Measurements from ENCODE around the gene CIDEA.
"Not testable (repeated sequence)": the region's sequence is repeated elsewhere in the genome, so short reads cannot be mapped to it uniquely, and the experiment has no call there.

The CIDEA gene

DNA sequence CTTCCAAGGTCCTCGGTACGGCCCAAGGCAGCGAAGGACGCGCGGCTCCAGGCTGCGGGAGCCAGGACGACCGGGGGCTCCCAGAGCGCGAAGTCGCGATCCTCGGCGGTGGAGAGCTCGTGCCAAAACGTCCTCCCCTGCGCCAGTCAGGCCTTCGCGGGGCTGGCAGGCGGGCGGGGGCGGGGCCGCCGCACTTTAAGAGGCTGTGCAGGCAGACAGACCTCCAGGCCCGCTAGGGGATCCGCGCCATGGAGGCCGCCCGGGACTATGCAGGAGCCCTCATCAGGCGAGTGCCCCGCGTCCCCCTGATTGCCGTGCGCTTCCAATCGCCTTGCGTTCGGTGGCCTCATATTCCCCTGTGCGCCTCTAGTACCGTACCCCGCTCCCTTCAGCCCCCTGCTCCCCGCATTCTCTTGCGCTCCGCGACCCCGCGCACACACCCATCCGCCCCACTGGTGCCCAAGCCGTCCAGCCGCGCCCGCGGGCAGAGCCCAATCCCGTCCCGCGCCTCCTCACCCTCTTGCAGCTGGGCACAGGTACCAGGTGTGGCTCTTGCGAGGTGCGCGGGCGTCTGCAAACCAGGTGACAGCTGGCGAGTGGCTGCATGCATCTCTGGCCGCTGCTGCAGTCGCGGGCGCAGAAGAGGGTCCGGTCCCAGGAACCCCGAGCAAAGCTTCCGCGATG, at the start of gene CIDEA:
CIDEA (plus strand) TSS at position 226 of the 684 bp plus-strand sequence; CDS start at position 249, 23 bp downstream.
- peak; percentile 79 for DNase-seq (ENCODE audit: low spot score)

- DNase-seq (ENCODE audit: low spot score) = not testable (repeated sequence)
Measured at GRCh38 chr18:12208296-12209153, 45.6 kb upstream of the CIDEA start.

DNA sequence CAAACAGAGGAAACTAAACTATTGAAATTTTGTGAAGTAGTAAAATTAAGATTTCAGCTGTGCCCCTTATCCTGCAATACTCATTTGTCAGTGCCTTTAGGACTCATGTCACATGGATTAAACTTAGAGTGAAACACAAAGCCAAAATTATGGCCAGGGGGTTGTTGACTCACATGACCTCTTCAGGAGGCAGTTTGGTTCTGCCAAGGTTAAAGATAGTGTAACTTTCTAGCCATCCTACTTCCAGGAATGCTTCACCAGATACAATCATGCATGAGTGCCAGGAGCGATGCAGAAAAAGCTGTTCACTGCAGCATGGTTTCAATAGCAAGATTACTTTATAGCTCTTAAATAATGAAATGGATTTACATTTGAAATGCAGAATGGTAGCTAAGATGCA, 41.9 kb upstream of the CIDEA start:
- DNase-seq (ENCODE audit: low spot score) = not testable (repeated sequence)

GRCh38 chr18:12214296-12215005, 39.7 kb upstream of the CIDEA start:
- not testable (repeated sequence) for DNase-seq (ENCODE audit: low spot score)

GRCh38 chr18:12216471-12216870, 37.7 kb upstream of the CIDEA start:
- not testable (repeated sequence) for DNase-seq (ENCODE audit: low spot score)

GRCh38 chr18:12218603-12219002, 35.6 kb upstream of the CIDEA start:
- not testable (repeated sequence) for DNase-seq (ENCODE audit: low spot score)

- DNase-seq (ENCODE audit: low spot score) = not testable (repeated sequence)
Measured at GRCh38 chr18:12222041-12222440, 32.1 kb upstream of the CIDEA start.

GRCh38 chr18:12223326-12223725, 30.8 kb upstream of the CIDEA start:
- not testable (repeated sequence) for DNase-seq (ENCODE audit: low spot score)

GRCh38 chr18:12226807-12227206, 27.4 kb upstream of the CIDEA start:
- DNase-seq (ENCODE audit: low spot score) = not testable (repeated sequence)

DNA sequence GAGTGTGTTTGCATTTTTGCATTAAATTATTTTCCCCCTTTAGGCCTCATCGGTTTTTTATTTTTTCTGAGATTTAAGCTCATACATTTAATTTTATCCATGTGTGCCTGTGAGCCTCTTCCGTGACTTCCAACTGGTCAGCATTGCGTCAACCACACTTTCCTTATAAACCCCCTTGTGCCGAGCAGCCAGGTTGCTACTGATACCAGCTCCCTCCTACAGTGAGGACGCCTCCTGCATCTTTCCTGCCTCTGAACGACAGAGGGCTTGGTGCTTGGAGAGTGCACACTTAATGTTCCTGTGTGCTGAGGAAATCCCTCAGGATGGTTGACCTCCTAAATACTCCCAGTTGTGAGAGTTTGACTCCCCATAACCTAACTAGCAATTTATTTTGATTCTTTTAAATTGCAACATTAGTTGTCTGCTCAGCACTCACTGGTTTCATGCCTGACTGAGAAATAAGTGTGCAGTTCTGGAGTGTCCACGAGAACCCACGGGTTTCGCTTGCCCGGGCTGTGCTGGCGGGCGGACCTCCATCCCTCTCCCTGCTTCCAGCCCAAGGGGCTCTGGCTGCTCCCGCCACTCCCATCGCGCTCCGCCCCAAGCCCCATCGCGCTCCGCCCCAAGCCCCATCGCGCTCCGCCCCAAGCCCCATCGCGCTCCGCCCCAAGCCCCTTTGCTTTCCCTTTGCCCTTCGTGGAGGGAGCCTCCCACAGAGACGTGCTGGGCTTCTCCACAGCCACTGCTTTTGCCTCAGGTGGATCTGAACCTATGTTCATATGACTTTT, 26.6 kb upstream of the CIDEA start:
- not testable (repeated sequence) for DNase-seq (ENCODE audit: low spot score)

DNA sequence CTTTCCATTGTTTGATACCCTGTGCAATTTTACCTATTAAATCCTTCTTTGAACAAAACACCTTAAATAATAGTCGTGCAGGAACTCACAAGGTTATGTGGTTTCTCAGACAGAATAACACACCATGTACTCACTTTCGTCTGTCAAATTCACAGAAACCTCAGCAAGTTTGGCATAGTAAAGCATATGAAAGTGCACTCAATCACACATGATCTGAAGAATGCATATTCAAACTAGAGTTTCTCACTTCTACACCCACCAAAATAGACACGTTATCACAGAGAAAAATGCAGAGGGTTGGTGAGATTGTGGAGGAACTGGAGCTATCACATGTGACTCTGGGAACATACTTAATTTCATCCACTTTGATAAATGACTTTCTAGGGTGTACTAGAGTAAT, 25.9 kb upstream of the CIDEA start:
- DNase-seq (ENCODE audit: low spot score) = not testable (repeated sequence)

GRCh38 chr18:12230561-12230960, 23.6 kb upstream of the CIDEA start:
- DNase-seq (ENCODE audit: low spot score) = not testable (repeated sequence)

DNA sequence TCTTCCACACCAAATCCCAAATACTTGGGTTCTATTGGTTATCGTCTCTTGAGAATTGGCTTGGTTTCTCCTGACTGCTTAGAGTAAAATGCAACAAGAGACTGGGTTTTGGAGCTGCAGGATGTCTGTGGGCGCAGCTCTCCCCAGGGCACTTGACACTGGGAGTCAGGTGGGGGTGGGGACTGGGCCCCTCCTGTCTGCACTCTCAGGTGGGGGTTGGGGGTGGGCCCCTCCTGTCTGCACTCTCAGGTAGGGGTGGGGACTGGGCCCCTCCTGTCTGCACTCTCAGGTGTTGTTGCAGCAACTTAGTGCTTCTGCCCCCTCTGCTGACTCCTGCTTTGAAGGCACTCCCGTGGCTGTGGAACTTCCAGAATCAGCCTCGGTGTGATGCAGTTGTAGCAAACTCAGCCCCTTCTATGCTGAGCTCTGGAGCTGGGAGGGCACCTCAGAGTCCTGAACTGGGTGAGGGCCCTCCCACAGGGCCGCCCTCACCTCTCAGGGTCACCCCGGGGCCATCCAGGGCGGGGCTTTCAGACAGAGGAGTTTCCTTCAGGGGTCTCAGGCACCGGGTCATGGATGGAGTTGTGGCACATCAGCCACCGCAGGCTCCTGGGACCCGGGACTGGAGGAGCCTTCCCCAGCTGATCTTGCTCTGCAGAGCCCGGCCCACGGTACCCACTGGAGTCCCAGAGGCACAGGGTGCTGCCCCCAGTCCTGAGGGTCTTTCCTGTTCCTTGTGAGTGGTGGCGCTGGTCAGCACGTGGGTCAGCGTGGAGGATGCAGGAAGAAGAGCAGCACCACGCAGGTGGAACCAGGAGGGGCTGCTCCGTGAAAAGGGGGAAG, 22.9 kb upstream of the CIDEA start:
- DNase-seq (ENCODE audit: low spot score) = no peak

- DNase-seq (ENCODE audit: low spot score) = no peak
Measured at GRCh38 chr18:12231986-12232385, 22.2 kb upstream of the CIDEA start.

- no peak for DNase-seq (ENCODE audit: low spot score)
Measured at GRCh38 chr18:12233378-12233777, 20.8 kb upstream of the CIDEA start.

- DNase-seq (ENCODE audit: low spot score) = no peak
Measured at GRCh38 chr18:12234451-12235190, 19.5 kb upstream of the CIDEA start.

DNA sequence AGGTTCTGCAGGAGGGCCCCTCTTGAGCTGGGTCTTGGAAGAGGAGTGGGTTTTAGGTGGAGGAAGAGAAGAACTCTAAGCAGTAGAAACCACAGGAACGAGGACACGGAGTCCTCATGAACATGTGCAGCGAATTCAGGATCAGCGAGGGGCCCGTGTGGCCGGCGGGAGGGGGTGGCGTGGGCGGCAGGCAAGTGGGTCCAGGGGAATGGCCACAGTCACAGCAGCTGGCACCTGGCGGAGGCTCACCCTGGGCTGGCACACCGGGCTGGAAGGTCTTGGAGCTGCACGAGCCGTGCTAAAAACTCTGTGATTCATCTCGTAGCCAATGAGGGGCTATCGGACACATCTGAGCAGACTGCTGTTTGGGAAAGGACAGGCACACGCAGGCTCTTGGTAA, 18.0 kb upstream of the CIDEA start:
- DNase-seq (ENCODE audit: low spot score) = no peak

DNA sequence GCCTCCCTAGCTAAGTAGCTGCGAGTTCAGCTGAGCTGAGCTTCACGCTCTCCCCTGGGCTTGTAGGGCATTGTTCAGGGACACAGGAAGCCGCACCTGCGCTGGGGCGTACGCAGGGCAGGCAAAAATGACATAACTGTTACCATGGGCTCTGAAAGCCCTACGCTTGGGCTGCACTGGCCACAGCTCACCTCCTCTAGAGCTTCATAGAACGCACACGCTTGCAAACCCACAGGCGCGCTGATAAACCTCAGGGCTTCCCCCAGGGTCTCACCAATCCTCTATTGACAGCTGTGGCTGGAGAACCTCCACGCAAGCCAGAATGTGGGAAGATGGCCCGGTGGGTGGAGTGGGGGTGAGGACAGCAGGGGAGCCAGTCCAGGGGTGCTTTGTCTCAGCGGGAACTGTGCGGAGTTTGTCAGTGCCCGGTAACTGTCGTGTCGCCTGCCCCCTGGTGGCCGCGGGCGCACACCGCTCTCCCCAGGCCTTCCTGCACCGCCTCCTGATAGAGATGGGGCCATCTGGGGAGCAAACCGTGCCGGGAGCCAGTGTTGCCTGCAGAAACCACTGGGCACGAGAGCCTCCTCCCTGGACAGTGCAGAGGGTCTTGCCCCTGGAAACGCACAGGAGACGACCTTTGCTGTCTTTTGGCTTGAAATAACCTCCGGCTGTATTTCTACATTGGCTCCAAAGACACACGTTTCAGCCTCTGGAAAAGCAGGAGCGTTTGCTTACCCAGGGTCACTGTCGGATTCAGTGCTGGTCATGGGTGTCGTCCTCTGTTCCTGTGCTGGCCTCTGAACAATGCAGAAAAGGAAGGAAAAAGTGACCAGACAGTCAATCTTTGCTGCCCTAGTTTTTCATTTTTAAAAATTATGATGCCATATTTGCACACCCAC, 17.0 kb upstream of the CIDEA start:
- peak; percentile 95 for DNase-seq (ENCODE audit: low spot score)

DNA sequence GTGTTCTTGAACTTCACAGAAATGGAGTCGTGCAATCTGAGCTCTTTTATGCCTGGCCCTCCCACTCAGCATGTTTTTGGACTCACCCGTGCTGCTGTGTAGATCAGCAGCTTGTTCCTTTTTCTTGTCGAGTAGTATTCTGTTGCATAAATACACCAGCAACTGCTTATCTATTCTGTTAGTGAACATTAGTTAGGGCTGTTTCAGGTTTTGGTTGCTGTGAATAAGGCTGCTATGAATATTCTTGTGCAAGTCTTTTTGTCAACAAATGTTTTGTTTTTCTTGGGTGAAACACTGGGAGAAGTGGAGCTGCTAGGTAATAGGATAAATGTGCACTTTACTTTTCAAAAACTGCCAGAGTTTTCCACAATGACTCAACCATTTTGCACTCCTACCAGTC, 15.3 kb upstream of the CIDEA start:
- no peak for DNase-seq (ENCODE audit: low spot score)

Measured in D341Med (cell line).